ENCODE measurements around the gene WFDC8. TPM values are rescaled to one million over a fixed set of nuclear protein-coding genes. Genes with fewer than 3 reads are reported as not detected.
A peak's percentile ranks its signal among the peaks of the same experiment; 100 is the strongest.

Gene WFDC8
- total RNA-seq, 1 donor from 2014 or later, result not detected

GRCh38 chr20:45611054-45611453 is 32.0 kb upstream of the WFDC8 start:
- H3K27me3 Mint-ChIP-seq (ENCODE audit: unreplicated experiment), result peaks cover 6% of the 10 kb centered on the region
- H3K4me3 Mint-ChIP-seq (ENCODE audit: unreplicated experiment), result no peak overlapping the region
- no peaks in the 10 kb centered on the region for H3K4me1 Mint-ChIP-seq (ENCODE audit: unreplicated experiment)
- H3K36me3 Mint-ChIP-seq (ENCODE audit: unreplicated experiment), result no peaks in the 10 kb centered on the region
- no peak for TF ChIP-seq CTCF (IDR thresholded peaks at IDR 0.05)
- no peak for DNase-seq (ENCODE audit: extremely low spot score, unreplicated experiment)
- H3K9me3 Mint-ChIP-seq (ENCODE audit: unreplicated experiment), result peaks cover 16% of the 10 kb centered on the region
- no peak overlapping the region for H3K27ac Mint-ChIP-seq (ENCODE audit: unreplicated experiment)

DNA sequence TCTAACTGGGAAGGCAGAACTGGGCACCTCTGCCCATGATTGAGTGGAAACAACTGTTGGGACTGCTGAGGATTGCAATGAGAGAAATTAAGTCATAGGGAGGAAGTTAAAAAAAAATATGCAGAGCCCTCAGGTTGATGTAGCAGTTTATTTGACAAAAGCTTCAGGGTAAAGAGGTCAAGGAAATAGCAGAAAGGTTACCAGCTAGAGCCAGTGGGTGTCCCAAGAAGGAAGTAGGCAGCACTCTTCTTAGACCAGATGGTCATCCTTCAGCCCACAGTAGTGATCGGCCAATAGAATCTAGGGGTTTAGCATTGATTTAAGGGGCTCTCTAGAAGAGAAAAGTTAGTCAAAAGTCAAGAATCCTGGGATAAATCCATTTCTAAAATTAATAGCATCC is 28.7 kb upstream of the WFDC8 start:
- Mint-ChIP-seq H3K36me3 (ENCODE audit: unreplicated experiment) (no peaks in the 10 kb centered on the region), H3K4me3 (ENCODE audit: unreplicated experiment) (no peak overlapping the region), H3K4me1 (ENCODE audit: unreplicated experiment) (no peaks in the 10 kb centered on the region), H3K27ac (ENCODE audit: unreplicated experiment) (no peak overlapping the region), H3K27me3 (ENCODE audit: unreplicated experiment) (peaks cover 6% of the 10 kb centered on the region), H3K9me3 (ENCODE audit: unreplicated experiment) (peaks cover 25% of the 10 kb centered on the region)
- no peak for DNase-seq (ENCODE audit: extremely low spot score, unreplicated experiment)
- TF ChIP-seq CTCF (IDR thresholded peaks at IDR 0.05), result no peak

DNA sequence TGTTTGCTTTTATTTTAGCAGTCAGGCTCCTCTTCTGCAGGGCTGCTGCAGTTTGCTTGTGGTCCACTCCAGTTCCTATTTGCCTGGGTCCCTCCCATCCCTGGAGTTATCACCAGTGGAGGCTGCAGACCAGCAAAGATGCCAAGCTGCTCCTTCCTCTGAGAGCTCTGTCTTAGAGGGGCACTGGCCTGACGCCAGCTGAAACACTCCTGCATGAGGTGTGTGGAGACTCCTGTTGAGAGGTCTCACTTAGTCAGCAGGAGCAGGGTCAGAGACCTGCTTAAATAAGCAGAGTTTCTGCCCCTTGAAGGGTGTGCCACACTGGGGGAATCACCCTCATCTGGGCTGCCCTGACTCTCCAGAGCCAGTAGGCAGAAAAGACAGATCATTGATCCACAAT is 16.2 kb upstream of the WFDC8 start:
- H3K36me3 Mint-ChIP-seq (ENCODE audit: unreplicated experiment), result no peaks in the 10 kb centered on the region
- no peaks in the 10 kb centered on the region for H3K9me3 Mint-ChIP-seq (ENCODE audit: unreplicated experiment)
- no peaks in the 10 kb centered on the region for H3K4me1 Mint-ChIP-seq (ENCODE audit: unreplicated experiment)
- no peak for TF ChIP-seq CTCF (IDR thresholded peaks at IDR 0.05)
- H3K4me3 Mint-ChIP-seq (ENCODE audit: unreplicated experiment), result no peak overlapping the region
- no peak overlapping the region for H3K27ac Mint-ChIP-seq (ENCODE audit: unreplicated experiment)
- DNase-seq (ENCODE audit: extremely low spot score, unreplicated experiment), result no peak
- H3K27me3 Mint-ChIP-seq (ENCODE audit: unreplicated experiment), result no peaks in the 10 kb centered on the region

DNA sequence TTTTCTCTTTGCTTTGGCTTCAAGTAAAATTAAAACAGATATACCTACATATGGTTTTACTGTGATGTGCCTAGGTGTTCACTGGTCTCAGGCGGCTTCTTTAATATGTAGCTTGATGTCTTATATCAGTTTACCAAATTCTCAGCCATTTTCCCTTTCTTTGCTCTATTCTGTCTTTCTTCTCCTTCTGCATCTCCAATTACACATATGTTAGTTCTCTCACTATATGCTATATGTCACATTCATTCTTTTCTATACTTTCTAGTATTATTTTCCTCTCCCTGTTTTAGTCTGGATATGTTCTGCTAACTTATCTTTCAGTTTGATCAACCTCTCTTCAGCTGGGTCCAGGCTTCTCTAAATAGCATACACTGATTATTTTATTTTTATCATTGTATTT is 14.4 kb upstream of the WFDC8 start:
- H3K36me3 Mint-ChIP-seq (ENCODE audit: unreplicated experiment), result no peaks in the 10 kb centered on the region
- peaks cover 7% of the 10 kb centered on the region for H3K27me3 Mint-ChIP-seq (ENCODE audit: unreplicated experiment)
- TF ChIP-seq CTCF (IDR thresholded peaks at IDR 0.05), result no peak
- H3K27ac Mint-ChIP-seq (ENCODE audit: unreplicated experiment), result no peak overlapping the region
- H3K4me1 Mint-ChIP-seq (ENCODE audit: unreplicated experiment), result no peaks in the 10 kb centered on the region
- H3K4me3 Mint-ChIP-seq (ENCODE audit: unreplicated experiment), result no peak overlapping the region
- no peak for DNase-seq (ENCODE audit: extremely low spot score, unreplicated experiment)
- H3K9me3 Mint-ChIP-seq (ENCODE audit: unreplicated experiment), result no peaks in the 10 kb centered on the region

- H3K9me3 Mint-ChIP-seq (ENCODE audit: unreplicated experiment), result no peaks in the 10 kb centered on the region
These were observed 13.6 kb upstream of the WFDC8 start for GRCh38 chr20:45592574-45593189.

More at GRCh38 chr20:45592574-45593189, 13.6 kb upstream of the WFDC8 start:
- no peak overlapping the region for H3K27ac Mint-ChIP-seq (ENCODE audit: unreplicated experiment)
- TF ChIP-seq CTCF (IDR thresholded peaks at IDR 0.05), result peak; percentile 52
- H3K4me1 Mint-ChIP-seq (ENCODE audit: unreplicated experiment), result no peaks in the 10 kb centered on the region
- no peak for DNase-seq (ENCODE audit: extremely low spot score, unreplicated experiment)
- H3K27me3 Mint-ChIP-seq (ENCODE audit: unreplicated experiment), result peaks cover 14% of the 10 kb centered on the region
- H3K4me3 Mint-ChIP-seq (ENCODE audit: unreplicated experiment), result no peak overlapping the region
- H3K36me3 Mint-ChIP-seq (ENCODE audit: unreplicated experiment), result no peaks in the 10 kb centered on the region

All from osteocyte (in vitro differentiated cells).